Dedifferentiated amniotic fluid mesenchymal stem cell (primary cell): ENCODE data around the gene GOLGA6C.
"Not testable (repeated sequence)": the region's sequence is repeated elsewhere in the genome, so short reads cannot be mapped to it uniquely, and the experiment has no call there.

Experiments used
- DNase-seq: peaks from one replicate; pipeline ENCODE4 v3.0.0-alpha.2; 2016; ENCODE audit errors: extremely low spot score

GOLGA6C gene

GRCh38 chr15:75319231-75319897, 61.2 kb downstream of the GOLGA6C start:
- not testable (repeated sequence) for DNase-seq
